Omental fat pad (tissue), 4 donors: ENCODE data around the gene STON2. TPM values are rescaled to one million over a fixed set of nuclear protein-coding genes. Genes with fewer than 3 reads are reported as not detected.
"Not testable (repeated sequence)": the region's sequence is repeated elsewhere in the genome, so short reads cannot be mapped to it uniquely, and the experiment has no call there.

Experiments used
- ATAC-seq: fragments of 150-250 bp; one replicate; pipeline ENCODE4 v1.9.1; 2016; ENCODE audit warnings: mild to moderate bottlenecking, moderate library complexity; ENCODE audit not compliant: low FRiP score
- DNase-seq: peaks from one replicate; pipeline ENCODE4 v3.0.0-alpha.2; 2019; ENCODE audit warnings: low spot score
- total RNA-seq, 4 donors: library from RNA; depleted of rRNA; stranded (reverse); fragments of >200 nt; gene quantifications; one replicate each; pipeline ENCODE4 v1.1.0, GENCODE V29; 2016
- TF ChIP-seq, protein P1 (sequence below), 3 donors: fragments of 450-650 bp; IDR thresholded peaks; one replicate each; pipeline ENCODE4 v1.5.1; 2016 to 2017; ENCODE audit warnings: antibody characterized with exemption in 3 of 3, mild to moderate bottlenecking in 3 of 3, moderate library complexity in 2 of 3

Gene STON2
- total RNA-seq, 4 donors from 2014 or later = 8.0 to 31.4 (median 18.6) TPM

DNA sequence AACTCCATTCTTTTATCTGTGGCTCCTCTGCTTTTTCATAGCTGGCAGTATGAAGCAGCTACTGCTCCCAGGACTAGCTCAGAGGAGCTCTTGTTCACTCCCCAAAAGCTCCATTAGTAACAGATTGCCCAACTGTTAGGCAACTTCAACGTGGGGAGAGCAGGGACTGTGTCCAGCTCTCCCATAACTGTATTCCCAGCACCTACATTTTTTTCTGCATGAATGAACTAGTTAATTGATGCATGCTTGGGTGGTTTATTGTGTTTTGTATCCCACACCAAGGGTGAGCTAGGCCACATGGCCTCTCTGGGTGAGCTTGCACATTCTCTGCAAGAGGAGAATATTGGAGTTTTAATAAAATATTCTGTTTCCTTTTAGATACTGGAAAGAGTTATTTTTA is 15.2 kb downstream of the STON2 start:
- TF ChIP-seq, protein P1, sequence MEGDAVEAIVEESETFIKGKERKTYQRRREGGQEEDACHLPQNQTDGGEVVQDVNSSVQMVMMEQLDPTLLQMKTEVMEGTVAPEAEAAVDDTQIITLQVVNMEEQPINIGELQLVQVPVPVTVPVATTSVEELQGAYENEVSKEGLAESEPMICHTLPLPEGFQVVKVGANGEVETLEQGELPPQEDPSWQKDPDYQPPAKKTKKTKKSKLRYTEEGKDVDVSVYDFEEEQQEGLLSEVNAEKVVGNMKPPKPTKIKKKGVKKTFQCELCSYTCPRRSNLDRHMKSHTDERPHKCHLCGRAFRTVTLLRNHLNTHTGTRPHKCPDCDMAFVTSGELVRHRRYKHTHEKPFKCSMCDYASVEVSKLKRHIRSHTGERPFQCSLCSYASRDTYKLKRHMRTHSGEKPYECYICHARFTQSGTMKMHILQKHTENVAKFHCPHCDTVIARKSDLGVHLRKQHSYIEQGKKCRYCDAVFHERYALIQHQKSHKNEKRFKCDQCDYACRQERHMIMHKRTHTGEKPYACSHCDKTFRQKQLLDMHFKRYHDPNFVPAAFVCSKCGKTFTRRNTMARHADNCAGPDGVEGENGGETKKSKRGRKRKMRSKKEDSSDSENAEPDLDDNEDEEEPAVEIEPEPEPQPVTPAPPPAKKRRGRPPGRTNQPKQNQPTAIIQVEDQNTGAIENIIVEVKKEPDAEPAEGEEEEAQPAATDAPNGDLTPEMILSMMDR (IDR thresholded peaks at IDR 0.05) = no peak
- ATAC-seq = peak; percentile 44
- DNase-seq = no peak

DNA sequence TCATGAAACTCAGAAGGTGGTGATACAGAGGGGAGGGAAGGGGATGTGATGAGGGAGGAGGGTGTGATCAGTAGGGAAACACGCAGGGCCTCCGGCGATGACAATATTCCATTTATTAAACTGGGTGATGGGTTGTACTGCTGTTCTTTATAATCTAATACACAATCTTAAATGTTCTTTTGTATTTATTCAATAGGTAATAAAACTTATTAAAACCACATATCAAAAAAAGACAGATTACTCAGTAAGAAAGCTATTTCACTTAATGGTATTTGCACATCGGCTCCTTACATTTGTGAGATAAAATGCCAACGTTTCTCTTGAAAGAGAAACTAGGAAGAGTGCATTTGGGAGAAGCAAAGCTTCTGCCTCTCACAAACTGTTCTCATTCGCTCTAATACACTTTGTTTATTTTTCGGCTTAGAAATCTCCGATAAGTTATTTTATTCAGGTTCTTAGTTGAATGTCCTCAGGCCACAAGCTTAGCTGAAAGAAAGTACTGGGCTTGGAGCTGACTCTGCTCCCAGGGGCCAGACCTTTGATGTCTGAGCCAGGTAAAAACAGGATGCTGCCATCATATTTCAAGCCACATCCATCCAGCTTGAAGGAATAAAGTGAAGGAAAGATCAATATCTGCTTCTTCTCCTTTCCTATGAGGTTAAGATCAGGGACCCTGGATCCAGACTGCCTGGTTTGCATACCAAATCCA is 17.5 kb downstream of the STON2 start:
- no peak for ATAC-seq
- TF ChIP-seq, protein P1 (IDR thresholded peaks at IDR 0.05) = no peak

DNA sequence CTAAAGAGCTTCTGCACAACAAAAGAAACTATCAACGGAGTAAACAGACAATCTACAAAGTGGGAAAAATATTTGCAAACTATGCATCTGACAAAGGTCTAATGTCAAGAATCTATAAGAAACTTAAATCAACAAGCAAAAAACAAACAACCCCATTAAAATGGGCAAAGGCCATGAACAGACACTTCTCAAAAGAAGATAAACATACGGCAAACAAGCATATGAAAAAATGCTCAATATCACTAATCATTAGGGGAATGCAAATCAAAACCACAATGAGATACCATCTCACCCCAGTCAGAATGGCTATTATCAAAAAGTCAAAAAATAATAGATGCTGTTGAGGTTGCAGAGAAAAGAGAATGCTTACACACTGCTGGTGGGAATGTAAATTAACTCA is 20.1 kb downstream of the STON2 start:
- not testable (repeated sequence) for DNase-seq, ATAC-seq

More for the DNA sequence above, 17.5 kb downstream of the STON2 start:
- DNase-seq = no peak

DNA sequence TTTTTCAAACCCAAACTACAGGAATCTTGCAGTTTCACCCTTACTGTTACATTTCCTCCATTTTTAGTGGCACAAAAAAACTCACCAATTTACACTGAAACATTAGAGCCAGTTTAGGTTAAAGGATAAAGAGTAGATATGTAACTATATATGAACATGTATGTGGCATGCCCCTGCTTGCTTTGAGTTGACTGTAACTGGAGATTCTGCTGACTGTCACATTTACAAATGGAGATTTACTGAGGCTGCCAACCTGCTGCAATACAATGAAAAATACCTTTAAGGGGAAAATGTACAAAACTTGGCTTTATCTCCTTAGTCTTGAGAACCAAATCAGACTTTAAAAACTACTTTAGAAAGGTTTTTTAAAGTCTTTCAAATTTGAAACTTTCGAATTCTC is 28.3 kb downstream of the STON2 start:
- DNase-seq (no peak), ATAC-seq (no peak)
- TF ChIP-seq, protein P1 (IDR thresholded peaks at IDR 0.05) = no peak

DNA sequence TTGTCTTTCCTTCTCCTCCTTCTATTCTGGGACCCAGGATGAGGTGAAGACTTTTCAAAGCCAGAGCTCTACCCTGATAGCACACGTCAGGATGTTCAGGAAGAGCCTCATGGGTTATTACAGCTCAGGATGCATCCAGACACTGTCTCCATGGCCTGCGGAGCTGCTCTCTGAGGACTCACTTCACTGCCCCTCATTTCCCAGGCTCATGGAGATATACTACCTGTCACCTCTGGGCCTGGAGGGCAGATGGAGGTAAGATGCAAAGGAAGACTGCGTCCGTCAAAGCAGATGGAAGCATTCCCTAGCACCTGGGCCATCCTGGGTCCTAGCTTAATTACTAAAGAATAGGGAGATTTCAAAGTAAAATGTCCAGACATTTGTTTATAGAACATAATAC is 32.6 kb downstream of the STON2 start:
- TF ChIP-seq, protein P1 (IDR thresholded peaks at IDR 0.05) = no peak
- DNase-seq (no peak), ATAC-seq (no peak)

DNA sequence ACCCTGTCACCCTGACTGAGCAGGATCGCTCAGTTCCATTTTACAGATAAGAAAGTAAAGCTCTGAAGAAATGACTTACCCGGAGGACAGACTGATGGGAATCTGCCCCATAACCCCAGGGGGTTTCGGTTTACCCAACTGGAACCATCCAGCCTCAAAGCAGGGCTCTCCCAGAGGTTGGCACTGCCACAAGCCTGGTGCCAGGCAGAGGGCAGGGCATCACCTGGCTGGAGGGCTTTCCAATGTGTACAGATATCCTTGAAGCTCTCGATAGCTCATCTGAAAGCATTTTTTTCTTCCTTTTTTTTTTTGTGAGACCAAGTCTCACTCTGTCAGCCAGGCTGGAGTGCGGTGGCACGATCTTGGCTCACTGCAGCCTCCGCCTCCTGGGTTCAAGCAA is 33.2 kb downstream of the STON2 start:
- TF ChIP-seq, protein P1 (IDR thresholded peaks at IDR 0.05) = no peak
- DNase-seq = no peak

DNA sequence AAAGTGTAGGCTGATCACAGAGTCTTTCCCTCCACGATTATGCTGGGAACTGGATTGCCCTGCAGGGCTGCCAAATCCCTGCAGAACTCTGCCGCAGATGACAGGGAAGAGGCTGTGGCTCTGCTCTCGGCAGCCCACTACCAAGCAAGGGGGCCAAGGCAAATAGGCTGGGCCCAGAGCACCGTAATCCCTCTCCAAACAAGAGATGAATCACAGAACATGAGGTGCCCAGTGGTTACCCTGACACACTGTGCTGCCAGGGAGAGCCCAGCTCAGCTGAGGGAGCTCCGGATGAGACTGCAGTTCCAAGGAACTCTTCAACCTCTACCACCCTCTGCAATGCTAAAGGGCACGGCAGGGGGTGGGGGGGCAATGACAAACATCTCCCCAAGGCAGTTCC is 33.9 kb downstream of the STON2 start:
- ATAC-seq = no peak
- no peak for DNase-seq
- TF ChIP-seq, protein P1 (IDR thresholded peaks at IDR 0.05) = no peak

More for the DNA sequence above, 33.2 kb downstream of the STON2 start:
- no peak for ATAC-seq
